CD4-positive, alpha-beta T cell (primary cell): Measurements from ENCODE around the gene PRPSAP2. TPM values are rescaled to one million over a fixed set of nuclear protein-coding genes. Genes with fewer than 3 reads are reported as not detected.

Experiments
- ATAC-seq: fragments of 200-7000 bp; cut with Tn5 transposase; one replicate; pipeline ENCODE4 v1.10.0; 2022; ENCODE audit warnings: mild to moderate bottlenecking; ENCODE audit not compliant: poor library complexity
- CTCF ChIA-PET: fragments of 350-600 bp; sonication (Branson Sonifier 250); formaldehyde crosslinking; loops from one replicate; lab custom pipeline; 2021; ENCODE audit warnings: antibody characterized with exemption, inconsistent platforms; lab: Charles Lee
- POLR2A ChIA-PET: fragments of 350-600 bp; sonication (Branson Sonifier 250); formaldehyde crosslinking; loops from one replicate; lab custom pipeline; 2021; ENCODE audit warnings: antibody characterized with exemption, inconsistent platforms; lab: Charles Lee
- DNase-seq, 14 experiments: peaks; one replicate each; pipeline ENCODE4 v3.0.0-alpha.2; 2013 to 2020; ENCODE audit warnings: mixed read lengths in 2 of 14
- H3K27ac ChIP-seq, 2 donors: one replicate each; pipeline versions ENCODE4 v1.5.1 to v1.7.0; 2013; ENCODE audit warnings: low read length in 2 of 2, low read depth in 1 of 2, mild to moderate bottlenecking in 1 of 2
- H3K27me3 ChIP-seq, 2 experiments: 1 replicate in 1 of 2; 2 replicates in 1 of 2; pipeline versions ENCODE4 v1.6.1 to v1.7.0; 2013; ENCODE audit warnings: low read length in 2 of 2, control low read depth in 1 of 2, mild to moderate bottlenecking in 1 of 2, moderate library complexity in 1 of 2; ENCODE audit not compliant: insufficient read depth in 2 of 2, control insufficient read depth in 1 of 2
- H3K36me3 ChIP-seq: one replicate; pipeline ENCODE4 v1.6.1; 2013; ENCODE audit warnings: low read length, control low read depth; ENCODE audit not compliant: insufficient read depth
- H3K4me1 ChIP-seq: one replicate; pipeline ENCODE4 v1.6.1; 2013; ENCODE audit warnings: low read length, control low read depth; ENCODE audit not compliant: insufficient read depth
- H3K4me3 ChIP-seq: one replicate; pipeline ENCODE4 v1.5.1; 2013; ENCODE audit warnings: mild to moderate bottlenecking, low read length, moderate library complexity
- H3K9me3 ChIP-seq, 2 experiments: 1 replicate in 1 of 2; 2 replicates in 1 of 2; pipeline versions ENCODE4 v1.6.1 to v1.7.0; 2013; ENCODE audit warnings: low read length in 2 of 2, mild to moderate bottlenecking in 2 of 2, control low read depth in 1 of 2, moderate library complexity in 1 of 2; ENCODE audit not compliant: control insufficient read depth in 1 of 2, insufficient read depth in 1 of 2
- H3K27ac Mint-ChIP-seq: one replicate; pipeline ENCODE4 v1.8.0; 2020; ENCODE audit warnings: mixed read lengths
- H3K27me3 Mint-ChIP-seq: one replicate; pipeline ENCODE4 v1.8.0; 2021; ENCODE audit warnings: mixed read lengths
- H3K36me3 Mint-ChIP-seq: one replicate; pipeline ENCODE4 v1.8.0; 2021; ENCODE audit warnings: low read depth, mixed read lengths
- H3K4me1 Mint-ChIP-seq: one replicate; pipeline ENCODE4 v1.8.0; 2021; ENCODE audit warnings: low read depth, mixed read lengths
- H3K4me3 Mint-ChIP-seq: one replicate; pipeline ENCODE4 v1.8.0; 2020; ENCODE audit warnings: mild to moderate bottlenecking, mixed read lengths
- H3K9me3 Mint-ChIP-seq: one replicate; pipeline ENCODE4 v1.8.0; 2020; ENCODE audit warnings: mixed read lengths
- intact Hi-C, 2 experiments: fragments of 100-400 bp; cut with DNase I in 1 of 2; cut with micrococcal nuclease in 1 of 2; formaldehyde crosslinking; loops; one replicate each; pipeline versions ENCODE4 v1.15.1 to v1.9.0; 2023 to 2025; cut with DNase I, micrococcal nuclease
- total RNA-seq, 174 experiments: library from RNA in 2 of 174; stranded (reverse) in 2 of 174; gene quantifications; one replicate each; pipeline ENCODE4 v1.2.3 and lab custom pipeline; 2021 to 2026
- TF ChIP-seq, protein P1 (sequence below): fragments of 200-600 bp; IDR thresholded peaks from one replicate; pipeline ENCODE4 v1.8.0; 2022; ENCODE audit warnings: antibody characterized with exemption, mild to moderate bottlenecking

Gene PRPSAP2
- total RNA-seq, 2 experiments from 2014 or later: 24.9 to 25.5 TPM

DNA sequence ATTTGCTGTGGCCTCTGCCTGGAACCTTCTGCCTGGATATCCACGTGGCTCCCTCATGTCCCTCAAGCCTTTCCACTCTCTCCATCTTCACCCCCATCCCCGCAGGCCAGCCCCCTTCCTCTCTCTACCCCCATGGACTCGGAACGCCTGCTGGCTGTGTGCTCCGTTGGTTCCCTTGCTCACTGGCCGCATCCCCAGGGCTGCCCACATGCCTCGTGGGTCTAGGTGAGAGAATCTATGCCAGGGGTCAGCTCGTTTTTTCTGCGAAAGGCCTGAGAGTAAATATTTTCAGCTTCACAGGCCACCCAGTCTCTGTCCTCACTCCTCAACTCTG lies 106.1 kb downstream of the PRPSAP2 start:
- no peak overlapping the region for H3K4me3 Mint-ChIP-seq
- H3K4me1 ChIP-seq: peaks cover 24% of the 10 kb centered on the region
- H3K4me1 Mint-ChIP-seq: peaks cover 10% of the 10 kb centered on the region
- no peaks in the 10 kb centered on the region for H3K27me3 Mint-ChIP-seq
- no peak overlapping the region for H3K4me3 ChIP-seq
- ChIA-PET CTCF (no interaction called here), POLR2A (no interaction called here)
- no peak overlapping the region for H3K27ac Mint-ChIP-seq
- no peaks in the 10 kb centered on the region for H3K36me3 ChIP-seq
- H3K36me3 Mint-ChIP-seq: no peaks in the 10 kb centered on the region
- DNase-seq: no peak
- no peaks in the 10 kb centered on the region for H3K9me3 ChIP-seq
- no peak overlapping the region for H3K27ac ChIP-seq
- no peak for ATAC-seq
- intact Hi-C loops: no loop called here
- no peaks in the 10 kb centered on the region for H3K9me3 Mint-ChIP-seq
- no peaks in the 10 kb centered on the region for H3K27me3 ChIP-seq
- TF ChIP-seq, protein P1, sequence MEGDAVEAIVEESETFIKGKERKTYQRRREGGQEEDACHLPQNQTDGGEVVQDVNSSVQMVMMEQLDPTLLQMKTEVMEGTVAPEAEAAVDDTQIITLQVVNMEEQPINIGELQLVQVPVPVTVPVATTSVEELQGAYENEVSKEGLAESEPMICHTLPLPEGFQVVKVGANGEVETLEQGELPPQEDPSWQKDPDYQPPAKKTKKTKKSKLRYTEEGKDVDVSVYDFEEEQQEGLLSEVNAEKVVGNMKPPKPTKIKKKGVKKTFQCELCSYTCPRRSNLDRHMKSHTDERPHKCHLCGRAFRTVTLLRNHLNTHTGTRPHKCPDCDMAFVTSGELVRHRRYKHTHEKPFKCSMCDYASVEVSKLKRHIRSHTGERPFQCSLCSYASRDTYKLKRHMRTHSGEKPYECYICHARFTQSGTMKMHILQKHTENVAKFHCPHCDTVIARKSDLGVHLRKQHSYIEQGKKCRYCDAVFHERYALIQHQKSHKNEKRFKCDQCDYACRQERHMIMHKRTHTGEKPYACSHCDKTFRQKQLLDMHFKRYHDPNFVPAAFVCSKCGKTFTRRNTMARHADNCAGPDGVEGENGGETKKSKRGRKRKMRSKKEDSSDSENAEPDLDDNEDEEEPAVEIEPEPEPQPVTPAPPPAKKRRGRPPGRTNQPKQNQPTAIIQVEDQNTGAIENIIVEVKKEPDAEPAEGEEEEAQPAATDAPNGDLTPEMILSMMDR: no peak

DNA sequence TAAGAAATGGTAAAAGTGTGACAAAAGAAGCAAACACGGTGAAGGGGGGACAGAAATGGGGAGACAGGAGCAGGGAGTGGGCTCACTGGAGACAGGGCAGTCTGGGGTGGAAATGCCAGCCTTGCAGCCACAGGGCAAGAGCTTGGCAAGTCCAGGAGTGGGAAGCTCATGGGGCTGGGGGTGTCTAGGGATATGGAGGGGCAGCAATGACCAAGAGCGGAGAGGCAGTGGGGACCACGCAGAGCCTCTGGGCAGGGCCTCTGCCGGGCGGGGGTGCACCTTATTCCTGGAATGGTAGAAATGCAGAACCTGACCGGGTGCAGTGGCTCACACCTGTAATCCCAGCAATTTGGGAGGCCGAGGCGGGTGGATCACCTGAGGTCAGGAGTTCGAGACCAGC lies 106.6 kb downstream of the PRPSAP2 start:
- Histone ChIP-seq H3K36me3 (no peaks in the 10 kb centered on the region), H3K4me3 (no peak overlapping the region), H3K27ac (no peak overlapping the region), H3K27me3 (no peaks in the 10 kb centered on the region), H3K4me1 (peaks cover 27% of the 10 kb centered on the region), H3K9me3 (no peaks in the 10 kb centered on the region)
- Mint-ChIP-seq H3K9me3 (no peaks in the 10 kb centered on the region), H3K4me3 (no peak overlapping the region), H3K27ac (no peak overlapping the region), H3K27me3 (no peaks in the 10 kb centered on the region), H3K4me1 (peaks cover 14% of the 10 kb centered on the region), H3K36me3 (no peaks in the 10 kb centered on the region)
- no peak for DNase-seq
- intact Hi-C loops: no loop called here
- TF ChIP-seq, protein P1: no peak
- POLR2A ChIA-PET: no interaction called here
- CTCF ChIA-PET: no interaction called here
- ATAC-seq: no peak

DNA sequence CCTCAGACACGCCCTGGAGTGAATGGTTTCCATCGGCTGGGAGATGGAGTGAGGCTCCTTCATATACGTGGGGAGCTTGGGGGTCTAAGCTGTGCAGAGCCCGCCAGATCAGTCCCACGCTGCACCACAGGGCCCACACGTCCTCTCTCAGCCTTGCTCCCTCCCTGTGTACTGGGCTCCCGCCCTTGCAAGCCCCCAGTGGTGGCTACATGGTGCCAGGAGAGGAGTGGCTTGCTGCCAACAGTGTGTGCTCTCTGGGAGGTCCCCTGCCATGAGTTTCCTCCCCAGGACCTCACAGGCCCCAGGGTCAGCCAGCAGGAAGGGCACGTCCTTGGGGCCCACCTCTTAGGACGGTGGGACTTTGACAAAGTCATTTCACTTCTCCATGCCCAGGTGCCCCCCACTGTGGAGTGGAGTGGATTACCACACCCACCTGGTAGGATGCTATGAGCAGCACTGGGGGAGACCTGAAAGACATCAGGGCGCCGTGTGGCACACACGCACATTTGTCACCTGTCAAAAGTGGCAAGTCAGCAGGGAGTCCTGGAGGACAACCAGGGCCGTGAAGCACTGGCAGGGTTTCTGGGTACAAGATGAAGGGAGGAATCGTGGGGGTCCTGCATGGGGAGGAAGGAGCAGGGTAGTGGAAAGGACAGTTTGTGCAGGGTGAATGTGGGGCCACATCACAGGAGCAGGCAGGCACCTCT lies 107.8 kb downstream of the PRPSAP2 start:
- TF ChIP-seq, protein P1: no peak
- peaks cover 26% of the 10 kb centered on the region for H3K4me1 ChIP-seq
- H3K27ac ChIP-seq: no peak overlapping the region
- ChIA-PET CTCF (no interaction called here), POLR2A (no interaction called here)
- Mint-ChIP-seq H3K4me3 (no peak overlapping the region), H3K27ac (no peak overlapping the region), H3K36me3 (peaks cover 6% of the 10 kb centered on the region), H3K27me3 (no peaks in the 10 kb centered on the region), H3K9me3 (no peaks in the 10 kb centered on the region), H3K4me1 (peaks cover 18% of the 10 kb centered on the region)
- no peaks in the 10 kb centered on the region for H3K9me3 ChIP-seq
- intact Hi-C loops: loop anchor here in 1 of 2 experiments (5.0 kb wide), 1 partner anchor 42 kb away; no protein-coding TSS in a partner anchor
- H3K4me3 ChIP-seq: no peak overlapping the region
- no peaks in the 10 kb centered on the region for H3K27me3 ChIP-seq
- DNase-seq (no peak), ATAC-seq (no peak)
- no peaks in the 10 kb centered on the region for H3K36me3 ChIP-seq
